ENCODE data around the gene ATP23. TPM values are rescaled to one million over a fixed set of nuclear protein-coding genes. Genes with fewer than 3 reads are reported as not detected.

Gene ATP23
- total RNA-seq, 1 experiment from 2014 or later, result 4.7 TPM

GRCh38 chr12:58008634-58009033 is 67.3 kb downstream of the ATP23 start:
- Histone ChIP-seq H3K79me1 (ENCODE audit: insufficient read depth, low read depth, low read length, poor library complexity, severe bottlenecking) (no peaks in the 10 kb centered on the region), H3K4me1 (ENCODE audit: insufficient read depth, low read length) (no peaks in the 10 kb centered on the region), H3K4ac (ENCODE audit: low read depth, low read length) (no peak overlapping the region), H2BK5ac (ENCODE audit: insufficient read length, low read length) (no peak overlapping the region), H2BK12ac (ENCODE audit: insufficient read length, low read depth, low read length) (no peak overlapping the region), H3K4me2 (ENCODE audit: insufficient read depth, insufficient read length, low read length) (no peak overlapping the region), H4K91ac (ENCODE audit: insufficient read length, low read depth, low read length) (no peak overlapping the region), H3K23me2 (ENCODE audit: insufficient read length, low read depth, low read length, poor library complexity, severe bottlenecking) (no peaks in the 10 kb centered on the region), H4K8ac (replicated peaks; ENCODE audit: insufficient read length, low read depth, low read length) (no peak overlapping the region), H2BK15ac (ENCODE audit: low read depth, low read length) (no peak overlapping the region), H4K20me1 (ENCODE audit: control insufficient read depth, insufficient read depth, insufficient read length) (no peaks in the 10 kb centered on the region), H3K14ac (ENCODE audit: insufficient read depth, low read length) (no peak overlapping the region), H2AFZ (ENCODE audit: low read length) (no peak overlapping the region), H3K79me2 (ENCODE audit: insufficient read depth, low read length) (no peaks in the 10 kb centered on the region), H2BK20ac (ENCODE audit: low read depth, low read length, poor library complexity, severe bottlenecking) (no peak overlapping the region), H3K56ac (ENCODE audit: insufficient read length, low read depth, low read length) (no peak overlapping the region), H3K18ac (ENCODE audit: insufficient read length, low read depth, low read length) (no peak overlapping the region), H3K9me3 (ENCODE audit: control insufficient read depth, low read depth, low read length) (no peaks in the 10 kb centered on the region), H4K5ac (ENCODE audit: insufficient read length, low read depth, low read length) (no peak overlapping the region), H3T11ph (ENCODE audit: low read length) (no peak overlapping the region), H3K27ac (ENCODE audit: insufficient read length, low read depth, low read length) (no peak overlapping the region), H2BK120ac (ENCODE audit: low read depth, low read length, poor library complexity, severe bottlenecking) (no peak overlapping the region), H3K23ac (ENCODE audit: insufficient read length, low read depth, low read length) (no peak overlapping the region), H3K27me3 (ENCODE audit: insufficient read depth, low read length) (no peaks in the 10 kb centered on the region; the same call in 1 of the 2 replicates), H3K9ac (ENCODE audit: extremely low read depth, insufficient read length, low read length) (no peak overlapping the region), H2AK5ac (ENCODE audit: insufficient read length, low read length) (no peak overlapping the region)
- Mint-ChIP-seq H3K4me1 (no peaks in the 10 kb centered on the region), H3K27ac (no peak overlapping the region), H3K27me3 (ENCODE audit: low read depth) (no peaks in the 10 kb centered on the region; the same call in 1 of the 2 replicates), H3K9me3 (no peaks in the 10 kb centered on the region), H3K36me3 (ENCODE audit: insufficient read depth in 1 of 3, low read depth in 3 of 3) (no peaks in the 10 kb centered on the region), H3K4me3 (no peak overlapping the region)
- DNase-seq, result no peak
- TF ChIP-seq, protein P1, sequence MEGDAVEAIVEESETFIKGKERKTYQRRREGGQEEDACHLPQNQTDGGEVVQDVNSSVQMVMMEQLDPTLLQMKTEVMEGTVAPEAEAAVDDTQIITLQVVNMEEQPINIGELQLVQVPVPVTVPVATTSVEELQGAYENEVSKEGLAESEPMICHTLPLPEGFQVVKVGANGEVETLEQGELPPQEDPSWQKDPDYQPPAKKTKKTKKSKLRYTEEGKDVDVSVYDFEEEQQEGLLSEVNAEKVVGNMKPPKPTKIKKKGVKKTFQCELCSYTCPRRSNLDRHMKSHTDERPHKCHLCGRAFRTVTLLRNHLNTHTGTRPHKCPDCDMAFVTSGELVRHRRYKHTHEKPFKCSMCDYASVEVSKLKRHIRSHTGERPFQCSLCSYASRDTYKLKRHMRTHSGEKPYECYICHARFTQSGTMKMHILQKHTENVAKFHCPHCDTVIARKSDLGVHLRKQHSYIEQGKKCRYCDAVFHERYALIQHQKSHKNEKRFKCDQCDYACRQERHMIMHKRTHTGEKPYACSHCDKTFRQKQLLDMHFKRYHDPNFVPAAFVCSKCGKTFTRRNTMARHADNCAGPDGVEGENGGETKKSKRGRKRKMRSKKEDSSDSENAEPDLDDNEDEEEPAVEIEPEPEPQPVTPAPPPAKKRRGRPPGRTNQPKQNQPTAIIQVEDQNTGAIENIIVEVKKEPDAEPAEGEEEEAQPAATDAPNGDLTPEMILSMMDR (conservative IDR thresholded peaks at IDR 0.05), result no peak
- WGBS (ENCODE audit: extremely low coverage, insufficient read length, low lambda C conversion rate), result no CpG with 5 or more reads among the region's 3 CpGs

Other genes with a start within 250 kb of the ATP23 start
- 111 and 112 TPM in 2 replicates for gene OS9, start 247.4 kb upstream of the ATP23 start, total RNA-seq (2021)
- gene AGAP2, start 202.8 kb upstream of the ATP23 start, total RNA-seq (2021), result 4.6 and 5.3 TPM in 2 replicates
- gene TSPAN31, start 196.5 kb upstream of the ATP23 start, total RNA-seq (2021), result 18.8 and 20.0 TPM in 2 replicates
- gene CDK4, start 189.3 kb upstream of the ATP23 start, total RNA-seq (2021), result 217 and 218 TPM in 2 replicates
- gene MARCHF9, start 186.5 kb upstream of the ATP23 start, total RNA-seq (2021), result 20.5 and 20.9 TPM in 2 replicates
- gene CYP27B1, start 174.5 kb upstream of the ATP23 start, total RNA-seq (2021), result 6.1 and 6.5 TPM in 2 replicates
- 58.4 and 66.7 TPM in 2 replicates for gene METTL1, start 169.5 kb upstream of the ATP23 start, total RNA-seq (2021)
- gene EEF1AKMT3, start 169.0 kb upstream of the ATP23 start, total RNA-seq (2021), result 2.1 and 2.9 TPM in 2 replicates
- 50.2 and 53.3 TPM in 2 replicates for gene TSFM, start 158.8 kb upstream of the ATP23 start, total RNA-seq (2021)
- 1.9 and 2.2 TPM in 2 replicates for gene AVIL, start 122.8 kb upstream of the ATP23 start, total RNA-seq (2021)
- gene CTDSP2, start 94.8 kb upstream of the ATP23 start, total RNA-seq (2021), result 97.5 and 103 TPM in 2 replicates